Heart left ventricle (tissue), 16 donors: ENCODE measurements around the gene KRT86. TPM values are rescaled to one million over a fixed set of nuclear protein-coding genes. Genes with fewer than 3 reads are reported as not detected.
"Not testable (repeated sequence)": the region's sequence is repeated elsewhere in the genome, so short reads cannot be mapped to it uniquely, and the experiment has no call there.

Experiments used
- ATAC-seq, 4 donors: fragments of 200-7000 bp; cut with Tn5 transposase; one replicate each; pipeline ENCODE4 v1.9.1; 2020 to 2022; ENCODE audit warnings: moderate library complexity in 4 of 4, mild to moderate bottlenecking in 3 of 4, moderate number of reproducible peaks in 1 of 4
- DNase-seq, 5 donors: peaks; one replicate each; pipeline ENCODE4 v3.0.0-alpha.2; 2020
- H3K27ac ChIP-seq, 12 donors: fragments of 200-600 bp; sonication (generic) in 4 of 12; one replicate each; pipeline versions ENCODE4 v1.5.0 to v1.8.0; 2016 to 2022; ENCODE audit warnings: mild to moderate bottlenecking in 2 of 12
- H3K27me3 ChIP-seq, 9 donors: fragments of 200-600 bp; sonication (generic) in 2 of 9; one replicate each; pipeline versions ENCODE4 v1.5.1 to v1.8.0; 2016 to 2022; ENCODE audit warnings: mild to moderate bottlenecking in 3 of 9
- H3K36me3 ChIP-seq, 9 donors: fragments of 200-600 bp; sonication (generic) in 2 of 9; one replicate each; pipeline versions ENCODE4 v1.5.0 to v1.8.0; 2018 to 2022; ENCODE audit warnings: mild to moderate bottlenecking in 2 of 9
- H3K4me1 ChIP-seq, 12 donors: fragments of 200-600 bp; sonication (generic) in 4 of 12; one replicate each; pipeline versions ENCODE4 v1.5.0 to v1.8.0; 2016 to 2022; ENCODE audit warnings: mild to moderate bottlenecking in 3 of 12
- H3K4me3 ChIP-seq, 12 donors: fragments of 200-600 bp; sonication (generic) in 4 of 12; one replicate each; pipeline versions ENCODE4 v1.5.0 to v1.8.0; 2017 to 2022; ENCODE audit warnings: mild to moderate bottlenecking in 9 of 12, moderate library complexity in 4 of 12
- H3K9me3 ChIP-seq, 12 donors: fragments of 200-600 bp; sonication (generic) in 4 of 12; one replicate each; pipeline versions ENCODE4 v1.5.0 to v1.8.0; 2016 to 2022; ENCODE audit warnings: mild to moderate bottlenecking in 1 of 12
- CTCF ChIP-seq, 12 donors: fragments of 200-600 bp; sonication (generic) in 4 of 12; IDR thresholded peaks; one replicate each; pipeline versions ENCODE4 v1.5.0 to v1.8.0; 2018 to 2022; ENCODE audit warnings: antibody characterized with exemption in 12 of 12, mild to moderate bottlenecking in 5 of 12
- POLR2A ChIP-seq, 2 donors: fragments of 450-650 bp; IDR thresholded peaks; one replicate each; pipeline ENCODE4 v1.6.1; 2017; ENCODE audit warnings: antibody characterized with exemption in 2 of 2, mild to moderate bottlenecking in 2 of 2, moderate library complexity in 2 of 2
- WGBS, 4 donors: extraction: QIAGEN DNeasy Blood & Tissue Kit in 2 of 4; methylation state at CpG; one replicate each; pipeline versions ENCODE4 v1.1.5 to v1.1.7; 2013 to 2018; 5-methylcytosine and 5-hydroxymethylcytosine counted together
- intact Hi-C, 10 donors: fragments of 100-400 bp; cut with DNase I; formaldehyde crosslinking; loops; one replicate each; pipeline versions ENCODE4 v1.11.1 to v1.14.2; 2022
- polyA plus RNA-seq, 2 donors: library from polyadenylated mRNA; stranded (reverse); fragments of 200-250 nt; gene quantifications; one replicate each; pipeline ENCODE4 v1.2.3, GENCODE V29; 2013
- total RNA-seq, 9 donors: library from RNA; depleted of rRNA in 2 of 9; stranded (reverse); fragments of >200 nt in 2 of 9; fragmentation: NEBNext Ultra II Directional in 3 of 9; extraction: Animal tissue kit (Norgen Biotek cat#: 25700) in 3 of 9; gene quantifications; one replicate each; pipeline versions ENCODE4 v1.1.0 to v1.2.4, GENCODE V29; 2016 to 2023
- donor health status: ischemic (EF 13 %, LVEDD 7.1; RV severe dilation, severe dysfunction).
- donor health status: healthy with polysubstance abuse.
- donor health status: DM: no; HTN: yes; CAD: no.
- donor health status: DM: no; HTN: no; CAD: no.
- donor health status: ischemic (EF 25% LVEDD 6.9; RV normal size, moderate dysfunction).
- donor health status: ischemic (EF 25% LVEDD 5.7; RV mildly dilated, moderate dysfunction).
- donor health status: healthy.
- donor health status: DM: yes; HTN: yes; CAD: no.
- donor health status: ischemic (EF 35%, LVEDD 5.7; RV mildly dilated, moderate dysfunction).
- donor health status: nonischemic (EF 11% LVEDD 7.7; RV severe dilation, severe dysfunction).
- donor health status: DM: yes; HTN: yes; CAD: no.
- donor health status: PGD.
- donor health status: ischemic (EF 29% LVEDD 5.4; RV normal size, mild dysfunction).
- donor health status: nonischemic (EF 23%, LVEDD 6.1; RV moderate dilation, normal function).

Gene KRT86
- total and polyA plus RNA-seq, 11 donors: not detected

- ATAC-seq: no peak
- Histone ChIP-seq H3K4me3 (no peak overlapping the region), H3K27me3 (peaks cover 0 to 4% (median 0%) of the 10 kb centered on the region in 9 donors), H3K27ac (no peak overlapping the region), H3K36me3 (no peaks in the 10 kb centered on the region), H3K9me3 (no peaks in the 10 kb centered on the region), H3K4me1 (peaks cover 0 to 19% (median 7%) of the 10 kb centered on the region in 12 donors)
- no peak for TF ChIP-seq POLR2A (IDR thresholded peaks at IDR 0.05)
- TF ChIP-seq CTCF (IDR thresholded peaks at IDR 0.05): no peak
- intact Hi-C loops: loop anchor here in 1 of 10 donors (5.0 kb wide), 1 partner anchor 117 kb away; no protein-coding TSS in a partner anchor
- DNase-seq: no peak
- WGBS, 4 donors: 68 to 85% (median 76%) methylated on average over 4 of the region's 4 CpGs
These were observed 10.2 kb downstream of the KRT86 start for GRCh38 chr12:52284562-52285171.

- H3K4me3 ChIP-seq: no peak overlapping the region
- no peak for TF ChIP-seq POLR2A (IDR thresholded peaks at IDR 0.05)
- TF ChIP-seq CTCF (IDR thresholded peaks at IDR 0.05): no peak
- no peaks in the 10 kb centered on the region for H3K36me3 ChIP-seq
- intact Hi-C loops: no loop called here
- DNase-seq (no peak), ATAC-seq (no peak)
- H3K27ac ChIP-seq: no peak overlapping the region
- WGBS, 4 donors: 91 to 94% (median 94%) methylated on average over 2 of the region's 2 CpGs
- peaks cover 0 to 4% (median 0%) of the 10 kb centered on the region in 9 donors for H3K27me3 ChIP-seq
- no peaks in the 10 kb centered on the region for H3K9me3 ChIP-seq
- peaks cover 0 to 14% (median 6%) of the 10 kb centered on the region in 12 donors for H3K4me1 ChIP-seq
These were observed 10.8 kb downstream of the KRT86 start for GRCh38 chr12:52285172-52285745.

GRCh38 chr12:52285851-52286530 is 11.5 kb downstream of the KRT86 start:
- TF ChIP-seq CTCF (IDR thresholded peaks at IDR 0.05) (no peak), POLR2A (IDR thresholded peaks at IDR 0.05) (no peak)
- intact Hi-C loops: no loop called here
- WGBS, 4 donors: 72 to 87% (median 86%) methylated on average over 6 to 24 of the region's 24 CpGs
- ATAC-seq: no peak
- no peaks in the 10 kb centered on the region for H3K9me3 ChIP-seq
- H3K27me3 ChIP-seq: peaks cover 0 to 4% (median 0%) of the 10 kb centered on the region in 9 donors
- no peak overlapping the region for H3K4me3 ChIP-seq
- H3K36me3 ChIP-seq: no peaks in the 10 kb centered on the region
- DNase-seq: no peak
- no peak overlapping the region for H3K27ac ChIP-seq
- H3K4me1 ChIP-seq: peaks cover 0 to 7% (median 0%) of the 10 kb centered on the region in 12 donors

- H3K4me1 ChIP-seq, intact Hi-C loops, DNase-seq, H3K4me3 ChIP-seq, H3K27ac ChIP-seq, H3K36me3 ChIP-seq, H3K9me3 ChIP-seq, ATAC-seq: not testable (repeated sequence)
- peaks cover 0 to 11% (median 8%) of the 10 kb centered on the region in 9 donors for H3K27me3 ChIP-seq
- 83 to 91% (median 86%) methylated on average over 13 to 21 of the region's 21 CpGs for WGBS, 4 donors
These were observed 12.7 kb downstream of the KRT86 start for GRCh38 chr12:52286857-52287785.

GRCh38 chr12:52287816-52288805 is 13.7 kb downstream of the KRT86 start:
- 69 to 83% (median 76%) methylated on average over 16 to 17 of the region's 17 CpGs for WGBS, 4 donors
- ATAC-seq, H3K27ac ChIP-seq, H3K9me3 ChIP-seq, intact Hi-C loops, H3K36me3 ChIP-seq, H3K4me1 ChIP-seq, DNase-seq, H3K4me3 ChIP-seq: not testable (repeated sequence)
- H3K27me3 ChIP-seq: peaks cover 3 to 21% (median 14%) of the 10 kb centered on the region in 9 donors

- H3K27ac ChIP-seq, H3K36me3 ChIP-seq, DNase-seq, H3K4me3 ChIP-seq, ATAC-seq, H3K9me3 ChIP-seq, H3K4me1 ChIP-seq, intact Hi-C loops: not testable (repeated sequence)
- peaks cover 3 to 34% (median 22%) of the 10 kb centered on the region in 9 donors for H3K27me3 ChIP-seq
- WGBS, 4 donors: no CpG with 5 or more reads among the region's 5 CpGs
These were observed 16.2 kb downstream of the KRT86 start for GRCh38 chr12:52290483-52291134.
